Calu3 (cell line): Measurements from ENCODE around the gene VSIG10. TPM values are rescaled to one million over a fixed set of nuclear protein-coding genes. Genes with fewer than 3 reads are reported as not detected.

ENCODE experiments used
- BruUV-seq: library from RNA; stranded (reverse); fragments of 400-500 nt; replicated peaks from 2 replicates; lab custom pipeline; 2021; lab: Mats Ljungman, UMichigan
- CTCF ChIA-PET: fragments of 300-600 bp; sonication (Branson Sonifier 250); formaldehyde crosslinking; loops from one replicate; lab custom pipeline; 2022; ENCODE audit warnings: antibody characterized with exemption; lab: Charles Lee
- DNase-seq: peaks from one replicate; pipeline ENCODE4 v3.0.0; 2022
- H3K27ac Mint-ChIP-seq: one replicate; pipeline ENCODE4 v1.8.0; 2022; ENCODE audit warnings: mixed read lengths; ENCODE audit not compliant: unreplicated experiment
- H3K27me3 Mint-ChIP-seq: one replicate; pipeline ENCODE4 v1.8.0; 2022; ENCODE audit warnings: mixed read lengths; ENCODE audit not compliant: unreplicated experiment
- H3K36me3 Mint-ChIP-seq: one replicate; pipeline ENCODE4 v1.8.0; 2022; ENCODE audit warnings: mild to moderate bottlenecking, moderate library complexity, mixed read lengths; ENCODE audit not compliant: insufficient read depth, unreplicated experiment
- H3K4me1 Mint-ChIP-seq: one replicate; pipeline ENCODE4 v1.8.0; 2022; ENCODE audit warnings: mild to moderate bottlenecking, low read depth, mixed read lengths; ENCODE audit not compliant: unreplicated experiment
- H3K4me3 Mint-ChIP-seq: one replicate; pipeline ENCODE4 v1.8.0; 2022; ENCODE audit warnings: mild to moderate bottlenecking, low read depth, moderate library complexity, mixed read lengths; ENCODE audit not compliant: unreplicated experiment
- H3K9me3 Mint-ChIP-seq: one replicate; pipeline ENCODE4 v1.8.0; 2022; ENCODE audit warnings: low read depth, mixed read lengths; ENCODE audit not compliant: unreplicated experiment
- CTCF ChIP-seq: fragments of 200-600 bp; IDR thresholded peaks from one replicate; pipeline ENCODE4 v1.8.0; 2022; ENCODE audit warnings: antibody characterized with exemption; ENCODE audit not compliant: unreplicated experiment
- intact Hi-C: fragments of 100-400 bp; cut with micrococcal nuclease; formaldehyde crosslinking; loops from one replicate; pipeline ENCODE4 v1.10.0; 2022; ENCODE audit not compliant: unreplicated experiment
- total RNA-seq: library from RNA; stranded (reverse); gene quantifications from 2 replicates; pipeline ENCODE4 v1.2.3, GENCODE V29; 2022

VSIG10 gene
- total RNA-seq, 1 experiment from 2014 or later: 53.6 TPM

GRCh38 chr12:118032188-118032587 is 71.6 kb downstream of the VSIG10 start:
- Mint-ChIP-seq H3K36me3 (peaks cover 58% of the 10 kb centered on the region), H3K9me3 (no peaks in the 10 kb centered on the region), H3K4me3 (no peak overlapping the region), H3K27ac (no peak overlapping the region), H3K4me1 (no peaks in the 10 kb centered on the region), H3K27me3 (no peaks in the 10 kb centered on the region)
- DNase-seq: no peak
- intact Hi-C loops: no loop called here
- CTCF ChIA-PET: no interaction called here
- BruUV-seq: no TSS peak
- TF ChIP-seq CTCF: no peak

GRCh38 chr12:118029166-118029565 is 74.6 kb downstream of the VSIG10 start:
- CTCF ChIA-PET: no interaction called here
- Mint-ChIP-seq H3K36me3 (peaks cover 52% of the 10 kb centered on the region), H3K27me3 (no peaks in the 10 kb centered on the region), H3K27ac (no peak overlapping the region), H3K4me3 (no peak overlapping the region), H3K9me3 (no peaks in the 10 kb centered on the region), H3K4me1 (no peaks in the 10 kb centered on the region)
- no peak for TF ChIP-seq CTCF
- DNase-seq: no peak
- BruUV-seq: no TSS peak
- intact Hi-C loops: no loop called here

GRCh38 chr12:118025168-118025567 is 78.6 kb downstream of the VSIG10 start:
- Mint-ChIP-seq H3K9me3 (no peaks in the 10 kb centered on the region), H3K4me1 (no peaks in the 10 kb centered on the region), H3K4me3 (no peak overlapping the region), H3K27me3 (no peaks in the 10 kb centered on the region), H3K36me3 (peaks cover 56% of the 10 kb centered on the region), H3K27ac (peak overlapping the region; percentile 56)
- no TSS peak for BruUV-seq
- CTCF ChIA-PET: no interaction called here
- intact Hi-C loops: no loop called here
- TF ChIP-seq CTCF: no peak
- no peak for DNase-seq

- Mint-ChIP-seq H3K4me1 (no peaks in the 10 kb centered on the region), H3K9me3 (no peaks in the 10 kb centered on the region), H3K27ac (no peak overlapping the region), H3K4me3 (no peak overlapping the region), H3K36me3 (peaks cover 63% of the 10 kb centered on the region), H3K27me3 (no peaks in the 10 kb centered on the region)
- no peak for TF ChIP-seq CTCF
- CTCF ChIA-PET: no interaction called here
- no peak for DNase-seq
- intact Hi-C loops: no loop called here
- BruUV-seq: no TSS peak
Measured at GRCh38 chr12:118023301-118023860, 80.4 kb downstream of the VSIG10 start.
